HG02970 (cell line): ENCODE data around the gene HYCC1.
"Not testable (repeated sequence)": the region's sequence is repeated elsewhere in the genome, so short reads cannot be mapped to it uniquely, and the experiment has no call there.

Experiments
- ATAC-seq: cut with Tn5 transposase; IDR thresholded peaks from one replicate; pipeline ENCODE4 v1.9.1; 2021; ENCODE audit warnings: mild to moderate bottlenecking, moderate library complexity, moderate number of reproducible peaks; ENCODE audit not compliant: unreplicated experiment, low FRiP score

HYCC1 gene

GRCh38 chr7:23013715-23014649, at the start of gene HYCC1:
Gene HYCC1, minus strand, starts transcription at chr7:23014130. Its CDS starts 23,019 bp downstream, at chr7:22991111.
- peak; percentile 95 for ATAC-seq

- no peak for ATAC-seq
Observed at GRCh38 chr7:23062452-23062851, 48.5 kb upstream of the HYCC1 start.

GRCh38 chr7:23061327-23061726, 47.4 kb upstream of the HYCC1 start:
- no peak for ATAC-seq

- no peak for ATAC-seq
Observed at GRCh38 chr7:23058408-23059096, 44.6 kb upstream of the HYCC1 start.

GRCh38 chr7:23055582-23056178, 41.8 kb upstream of the HYCC1 start:
- no peak for ATAC-seq

- not testable (repeated sequence) for ATAC-seq
Observed at GRCh38 chr7:23051124-23051485, 37.2 kb upstream of the HYCC1 start.

GRCh38 chr7:23046336-23046735, 32.4 kb upstream of the HYCC1 start:
- ATAC-seq, result not testable (repeated sequence)

- not testable (repeated sequence) for ATAC-seq
Observed at GRCh38 chr7:23045086-23045485, 31.2 kb upstream of the HYCC1 start.

- no peak for ATAC-seq
Observed at GRCh38 chr7:23044581-23044980, 30.7 kb upstream of the HYCC1 start.

- ATAC-seq, result no peak
Observed at GRCh38 chr7:23043441-23043840, 29.5 kb upstream of the HYCC1 start.

GRCh38 chr7:23039674-23040073, 25.7 kb upstream of the HYCC1 start:
- not testable (repeated sequence) for ATAC-seq

GRCh38 chr7:23035542-23036371, 21.8 kb upstream of the HYCC1 start:
- not testable (repeated sequence) for ATAC-seq

GRCh38 chr7:23027261-23027660, 13.3 kb upstream of the HYCC1 start:
- ATAC-seq, result no peak

- ATAC-seq, result no peak
Observed at GRCh38 chr7:23026164-23026563, 12.2 kb upstream of the HYCC1 start.

- ATAC-seq, result no peak
Observed at GRCh38 chr7:23024454-23024853, 10.5 kb upstream of the HYCC1 start.

GRCh38 chr7:23022851-23023250, 8.9 kb upstream of the HYCC1 start:
- no peak for ATAC-seq

- ATAC-seq, result no peak
Observed at GRCh38 chr7:23022258-23022769, 8.4 kb upstream of the HYCC1 start.

- no peak for ATAC-seq
Observed at GRCh38 chr7:23021596-23021995, 7.7 kb upstream of the HYCC1 start.

- ATAC-seq, result no peak
Observed at GRCh38 chr7:23020742-23021401, 6.9 kb upstream of the HYCC1 start.

GRCh38 chr7:23018750-23019149, 4.8 kb upstream of the HYCC1 start:
- no peak for ATAC-seq
